Measurements from ENCODE around the gene TMUB2. TPM values are rescaled to one million over a fixed set of nuclear protein-coding genes. Genes with fewer than 3 reads are reported as not detected.

Gene TMUB2
- total and polyA plus RNA-seq, 9 of the 15 experiments (the other 6 are each of a cell fraction or from before 2014, with no cell fraction given), result 4.1 to 29.8 (median 16.3) TPM

DNA sequence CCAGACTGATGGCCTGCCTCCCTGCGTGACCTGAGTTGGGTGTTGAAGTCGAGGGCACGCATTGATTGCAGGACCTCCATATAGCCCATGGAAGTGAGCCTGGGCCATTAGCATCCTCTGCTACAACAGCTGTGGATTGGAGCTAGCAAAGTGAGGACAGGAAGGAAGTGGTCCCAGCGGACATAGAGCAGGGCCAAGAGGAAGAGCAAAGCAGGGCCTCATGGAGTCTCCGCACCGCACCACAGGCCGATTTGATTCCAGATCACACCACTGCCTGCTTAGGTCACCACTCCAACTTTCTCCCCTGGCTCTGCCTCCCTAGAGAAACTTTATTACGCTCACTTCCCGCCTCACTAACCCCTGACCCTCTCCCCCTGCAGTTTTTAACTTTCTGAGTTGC is 43.4 kb downstream of the TMUB2 start (continued):
- TF ChIP-seq DIDO1 (tag; IDR thresholded peaks at IDR 0.05; ENCODE audit: low read depth) (no peak), ZC3H8 (IDR thresholded peaks at IDR 0.05) (no peak), NCOR1 (IDR thresholded peaks at IDR 0.05) (no peak)

DNA sequence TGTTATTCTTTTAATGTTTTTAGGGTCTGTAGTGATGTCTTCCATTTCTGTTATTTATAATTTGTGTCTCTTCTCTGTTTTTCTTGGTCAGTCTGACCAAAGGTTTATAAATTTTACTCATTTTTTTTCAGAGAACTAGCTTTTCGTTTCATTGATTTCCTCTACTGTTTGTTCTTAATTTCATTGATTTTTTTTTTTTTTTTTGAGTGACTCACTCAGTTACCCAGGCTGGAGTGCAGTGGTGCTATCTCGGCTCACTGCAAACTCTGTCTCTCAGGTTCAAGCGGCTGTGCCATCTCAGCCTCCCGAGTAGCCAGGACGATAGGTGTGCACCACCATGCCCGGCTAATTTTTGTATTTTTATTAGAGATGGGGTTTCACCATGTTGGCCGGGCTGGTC is 45.3 kb downstream of the TMUB2 start:
- TF ChIP-seq, protein P1, sequence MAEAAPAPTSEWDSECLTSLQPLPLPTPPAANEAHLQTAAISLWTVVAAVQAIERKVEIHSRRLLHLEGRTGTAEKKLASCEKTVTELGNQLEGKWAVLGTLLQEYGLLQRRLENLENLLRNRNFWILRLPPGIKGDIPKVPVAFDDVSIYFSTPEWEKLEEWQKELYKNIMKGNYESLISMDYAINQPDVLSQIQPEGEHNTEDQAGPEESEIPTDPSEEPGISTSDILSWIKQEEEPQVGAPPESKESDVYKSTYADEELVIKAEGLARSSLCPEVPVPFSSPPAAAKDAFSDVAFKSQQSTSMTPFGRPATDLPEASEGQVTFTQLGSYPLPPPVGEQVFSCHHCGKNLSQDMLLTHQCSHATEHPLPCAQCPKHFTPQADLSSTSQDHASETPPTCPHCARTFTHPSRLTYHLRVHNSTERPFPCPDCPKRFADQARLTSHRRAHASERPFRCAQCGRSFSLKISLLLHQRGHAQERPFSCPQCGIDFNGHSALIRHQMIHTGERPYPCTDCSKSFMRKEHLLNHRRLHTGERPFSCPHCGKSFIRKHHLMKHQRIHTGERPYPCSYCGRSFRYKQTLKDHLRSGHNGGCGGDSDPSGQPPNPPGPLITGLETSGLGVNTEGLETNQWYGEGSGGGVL (CRISPR knock-in tag; IDR thresholded peaks at IDR 0.05), result no peak
- TF ChIP-seq CREBBP (IDR thresholded peaks at IDR 0.05; ENCODE audit: low read depth, low read length), result no peak
- TF ChIP-seq, protein P2, sequence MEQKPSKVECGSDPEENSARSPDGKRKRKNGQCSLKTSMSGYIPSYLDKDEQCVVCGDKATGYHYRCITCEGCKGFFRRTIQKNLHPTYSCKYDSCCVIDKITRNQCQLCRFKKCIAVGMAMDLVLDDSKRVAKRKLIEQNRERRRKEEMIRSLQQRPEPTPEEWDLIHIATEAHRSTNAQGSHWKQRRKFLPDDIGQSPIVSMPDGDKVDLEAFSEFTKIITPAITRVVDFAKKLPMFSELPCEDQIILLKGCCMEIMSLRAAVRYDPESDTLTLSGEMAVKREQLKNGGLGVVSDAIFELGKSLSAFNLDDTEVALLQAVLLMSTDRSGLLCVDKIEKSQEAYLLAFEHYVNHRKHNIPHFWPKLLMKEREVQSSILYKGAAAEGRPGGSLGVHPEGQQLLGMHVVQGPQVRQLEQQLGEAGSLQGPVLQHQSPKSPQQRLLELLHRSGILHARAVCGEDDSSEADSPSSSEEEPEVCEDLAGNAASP (IDR thresholded peaks at IDR 0.05), result no peak
- TF ChIP-seq, protein P3, sequence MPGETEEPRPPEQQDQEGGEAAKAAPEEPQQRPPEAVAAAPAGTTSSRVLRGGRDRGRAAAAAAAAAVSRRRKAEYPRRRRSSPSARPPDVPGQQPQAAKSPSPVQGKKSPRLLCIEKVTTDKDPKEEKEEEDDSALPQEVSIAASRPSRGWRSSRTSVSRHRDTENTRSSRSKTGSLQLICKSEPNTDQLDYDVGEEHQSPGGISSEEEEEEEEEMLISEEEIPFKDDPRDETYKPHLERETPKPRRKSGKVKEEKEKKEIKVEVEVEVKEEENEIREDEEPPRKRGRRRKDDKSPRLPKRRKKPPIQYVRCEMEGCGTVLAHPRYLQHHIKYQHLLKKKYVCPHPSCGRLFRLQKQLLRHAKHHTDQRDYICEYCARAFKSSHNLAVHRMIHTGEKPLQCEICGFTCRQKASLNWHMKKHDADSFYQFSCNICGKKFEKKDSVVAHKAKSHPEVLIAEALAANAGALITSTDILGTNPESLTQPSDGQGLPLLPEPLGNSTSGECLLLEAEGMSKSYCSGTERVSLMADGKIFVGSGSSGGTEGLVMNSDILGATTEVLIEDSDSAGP (CRISPR knock-in tag; IDR thresholded peaks at IDR 0.05), result no peak
- TF ChIP-seq, protein P4, sequence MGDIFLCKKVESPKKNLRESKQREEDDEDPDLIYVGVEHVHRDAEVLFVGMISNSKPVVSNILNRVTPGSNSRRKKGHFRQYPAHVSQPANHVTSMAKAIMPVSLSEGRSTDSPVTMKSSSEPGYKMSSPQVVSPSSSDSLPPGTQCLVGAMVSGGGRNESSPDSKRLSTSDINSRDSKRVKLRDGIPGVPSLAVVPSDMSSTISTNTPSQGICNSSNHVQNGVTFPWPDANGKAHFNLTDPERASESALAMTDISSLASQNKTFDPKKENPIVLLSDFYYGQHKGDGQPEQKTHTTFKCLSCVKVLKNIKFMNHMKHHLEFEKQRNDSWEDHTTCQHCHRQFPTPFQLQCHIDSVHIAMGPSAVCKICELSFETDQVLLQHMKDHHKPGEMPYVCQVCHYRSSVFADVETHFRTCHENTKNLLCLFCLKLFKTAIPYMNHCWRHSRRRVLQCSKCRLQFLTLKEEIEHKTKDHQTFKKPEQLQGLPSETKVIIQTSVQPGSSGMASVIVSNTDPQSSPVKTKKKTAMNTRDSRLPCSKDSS (IDR thresholded peaks at IDR 0.05; ENCODE audit: low read depth, partially characterized antibody), result no peak
- TF ChIP-seq NFYB (IDR thresholded peaks at IDR 0.05; ENCODE audit: extremely low read depth, insufficient read length), result no peak
- TF ChIP-seq EP300 (IDR thresholded peaks at IDR 0.05; ENCODE audit: low read length), result no peak
- TF ChIP-seq ZNF133 (CRISPR knock-in tag; IDR thresholded peaks at IDR 0.05), result no peak
- TF ChIP-seq ZC3H11A (IDR thresholded peaks at IDR 0.05; ENCODE audit: low read depth, low read length), result no peak
- intact Hi-C loops (cut with micrococcal nuclease) (no loop called here), in situ Hi-C loops (cut with MboI) (no loop called here)
- ATAC-seq (no peak), FAIRE-seq (no peak), DNase-seq (ENCODE audit: extremely low read depth in 1 of 4, low spot score in 3 of 4) (no peak)
- no TSS peak for BruUV-seq (replicated peaks)
- Histone ChIP-seq H3K4me3 (no peak overlapping the region), H3K4me1 (replicated peaks in 1 of 2; ENCODE audit: control insufficient read depth in 2 of 2, insufficient read depth in 2 of 2, low read length in 2 of 2) (peaks cover 6 to 16% of the 10 kb centered on the region in 2 experiments; a peak in 2 of 5 replicates), H3K36me3 (ENCODE audit: control insufficient read depth, insufficient read depth, low read length) (no peaks in the 10 kb centered on the region), H3K4me2 (ENCODE audit: insufficient read depth, low read length) (no peak overlapping the region), H3K9ac (ENCODE audit: insufficient read depth in 1 of 2, low read depth in 2 of 2, low read length in 2 of 2) (no peak overlapping the region), H3K27ac (ENCODE audit: extremely low read depth, low read depth, low read length) (no peak overlapping the region), H2AFZ (ENCODE audit: low read depth, low read length) (no peak overlapping the region), H3K9me3 (replicated peaks; ENCODE audit: control insufficient read depth, insufficient read depth, low read depth, low read length) (no peaks in the 10 kb centered on the region), H3K27me3 (ENCODE audit: control insufficient read depth in 2 of 2, insufficient read depth in 2 of 2, low read length in 2 of 2) (no peaks in the 10 kb centered on the region), H3K9me1 (ENCODE audit: control insufficient read depth, insufficient read depth, low read length) (no peaks in the 10 kb centered on the region), H3K79me2 (ENCODE audit: control insufficient read depth, insufficient read depth, low read length) (no peaks in the 10 kb centered on the region), H4K20me1 (replicated peaks; ENCODE audit: control insufficient read depth, insufficient read depth, low read length) (no peaks in the 10 kb centered on the region)
- ChIA-PET CTCF (ENCODE audit: low intra/inter-chr PET ratio) (no interaction called here), POLR2A (interaction anchor here (0.8 kb wide), 1 partner anchor 287 kb away, joined by 3 read pairs; no protein-coding TSS in a partner anchor)
- WGBS (ENCODE audit: insufficient coverage, low coverage, missing lambda C conversion rate), result 28% methylated on average over 7 of the region's 7 CpGs

Measured in K562 (cell line).